Breast epithelium (tissue), 3 donors: ENCODE results near the gene CENPO.

Experiments used
- POLR2A ChIP-seq: fragments of 450-650 bp; IDR thresholded peaks from one replicate; pipeline ENCODE4 v1.6.1; 2016; ENCODE audit warnings: antibody characterized with exemption, mild to moderate bottlenecking, moderate library complexity
- POLR2AphosphoS5 ChIP-seq, 3 donors: sonication (generic); formaldehyde crosslinking; IDR thresholded peaks; one replicate each; pipeline ENCODE4 v1.6.1; 2017; ENCODE audit warnings: antibody characterized with exemption in 3 of 3

- TF ChIP-seq POLR2A, result no peak
- TF ChIP-seq POLR2AphosphoS5 (IDR thresholded peaks at IDR 0.05), result no peak
Measured at GRCh38 chr2:24771764-24772586, 21.2 kb upstream of the CENPO start.
